Activated CD4-positive, alpha-beta T cell treated with anti-CD3 and anti-CD28 coated beads, Interleukin-2, amount 10 ng/mL, durations not matched to agents 24 days and 14 days (primary cell): ENCODE results near the gene PPM1G. TPM values are rescaled to one million over a fixed set of nuclear protein-coding genes. Genes with fewer than 3 reads are reported as not detected.

Source experiments
- DNase-seq: peaks from one replicate; pipeline ENCODE4 v3.0.0; 2022
- H3K27ac Mint-ChIP-seq: one replicate; pipeline ENCODE4 v1.8.0; 2022; ENCODE audit warnings: mild to moderate bottlenecking, mixed read lengths
- H3K27me3 Mint-ChIP-seq: one replicate; pipeline ENCODE4 v1.8.0; 2022; ENCODE audit warnings: mixed read lengths
- H3K36me3 Mint-ChIP-seq: one replicate; pipeline ENCODE4 v1.8.0; 2022; ENCODE audit warnings: low read depth, mild to moderate bottlenecking, mixed read lengths
- H3K4me1 Mint-ChIP-seq: one replicate; pipeline ENCODE4 v1.8.0; 2021; ENCODE audit warnings: mixed read lengths
- H3K4me3 Mint-ChIP-seq: one replicate; pipeline ENCODE4 v1.8.0; 2022; ENCODE audit warnings: mild to moderate bottlenecking, moderate library complexity, mixed read lengths
- H3K9me3 Mint-ChIP-seq: one replicate; pipeline ENCODE4 v1.8.0; 2021; ENCODE audit warnings: mixed read lengths
- intact Hi-C: fragments of 100-400 bp; cut with micrococcal nuclease; formaldehyde crosslinking; loops from one replicate; pipeline ENCODE4 v1.15.1; 2023
- total RNA-seq: library from RNA; stranded (reverse); gene quantifications from 2 replicates; pipeline ENCODE4 v1.2.3, GENCODE V29; 2022

Gene PPM1G
- total RNA-seq, 1 donor from 2014 or later, result 165 TPM

DNA sequence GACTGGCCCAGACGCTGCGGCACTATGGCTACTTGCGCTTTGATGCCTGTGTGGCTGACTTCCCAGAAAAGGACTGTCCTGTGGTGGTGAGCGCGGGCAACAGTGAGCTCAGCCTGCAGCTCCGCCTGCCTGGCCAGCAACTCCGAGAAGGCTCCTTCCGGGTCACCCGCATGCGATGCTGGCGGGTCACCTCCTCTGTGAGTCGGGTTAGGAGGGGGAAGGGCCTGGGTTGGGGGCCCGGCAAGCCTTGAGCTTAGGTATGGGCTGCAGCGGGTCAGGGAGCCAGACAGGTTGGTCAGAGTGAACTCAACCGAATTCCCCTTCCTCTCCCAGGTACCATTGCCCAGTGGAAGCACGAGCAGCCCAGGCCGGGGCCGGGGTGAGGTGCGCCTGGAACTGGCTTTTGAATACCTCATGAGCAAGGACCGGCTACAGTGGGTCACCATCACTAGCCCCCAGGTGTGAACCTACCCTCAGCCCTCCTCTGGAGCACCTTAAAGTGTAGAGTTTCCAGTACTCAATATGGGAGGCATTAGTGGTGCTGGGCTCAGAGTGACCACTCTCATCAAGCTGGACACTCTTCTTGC, 33.8 kb downstream of the PPM1G start:
- peaks cover 68% of the 10 kb centered on the region for H3K36me3 Mint-ChIP-seq
- no peaks in the 10 kb centered on the region for H3K9me3 Mint-ChIP-seq
- no peaks in the 10 kb centered on the region for H3K27me3 Mint-ChIP-seq
- peaks cover 33% of the 10 kb centered on the region for H3K4me1 Mint-ChIP-seq
- intact Hi-C loops, result no loop called here
- H3K27ac Mint-ChIP-seq, result peak overlapping the region; percentile 34
- H3K4me3 Mint-ChIP-seq, result no peak overlapping the region
- no peak for DNase-seq

DNA sequence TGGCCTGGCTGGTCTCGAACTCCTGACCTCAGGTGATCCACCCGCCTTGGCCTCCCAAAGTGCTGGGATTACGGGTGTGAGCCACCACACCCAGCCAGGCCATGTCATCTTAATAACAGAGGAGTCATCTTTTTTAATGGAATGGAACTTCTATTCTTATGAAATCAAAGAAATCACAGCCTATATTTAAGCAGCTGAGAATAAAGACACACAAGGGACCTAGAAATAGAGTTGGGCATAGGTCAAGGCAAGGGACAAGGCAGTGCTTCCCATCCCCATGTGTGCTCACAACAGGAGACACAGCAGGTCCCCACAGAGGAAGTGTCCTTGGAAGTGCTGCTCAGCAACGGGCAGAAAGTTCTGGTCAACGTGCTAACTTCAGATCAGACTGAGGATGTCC, 35.8 kb downstream of the PPM1G start:
- H3K27ac Mint-ChIP-seq, result no peak overlapping the region
- no peak overlapping the region for H3K4me3 Mint-ChIP-seq
- H3K9me3 Mint-ChIP-seq, result no peaks in the 10 kb centered on the region
- peaks cover 29% of the 10 kb centered on the region for H3K4me1 Mint-ChIP-seq
- H3K27me3 Mint-ChIP-seq, result no peaks in the 10 kb centered on the region
- intact Hi-C loops, result loop anchor here (5.0 kb wide), 1 partner anchor 289 kb away; the partner anchor contains the start of genes SLC4A1AP and SUPT7L
- peaks cover 64% of the 10 kb centered on the region for H3K36me3 Mint-ChIP-seq
- no peak for DNase-seq

DNA sequence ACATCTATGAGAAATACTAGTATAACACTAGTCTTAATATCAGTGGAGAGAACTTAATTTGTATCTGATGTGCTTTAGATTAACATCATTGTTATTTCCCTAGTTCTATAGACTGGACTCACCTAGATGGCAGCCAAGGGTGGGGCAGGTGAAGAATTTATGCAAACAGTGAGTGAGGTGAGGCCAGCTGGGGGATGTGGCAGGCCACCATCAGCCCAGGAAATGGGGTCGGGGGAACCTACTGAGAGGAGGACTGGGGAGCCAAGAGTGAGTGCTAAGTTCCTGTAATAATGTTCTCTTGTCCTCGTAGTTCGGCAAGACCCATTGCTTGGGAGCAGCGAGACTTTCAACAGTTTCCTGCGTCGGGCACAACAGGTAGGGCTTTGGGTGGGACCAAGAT, 36.5 kb downstream of the PPM1G start:
- Mint-ChIP-seq H3K27me3 (no peaks in the 10 kb centered on the region), H3K9me3 (no peaks in the 10 kb centered on the region), H3K36me3 (peaks cover 65% of the 10 kb centered on the region), H3K4me3 (peak overlapping the region; percentile 86), H3K27ac (peak overlapping the region; percentile 22), H3K4me1 (peaks cover 32% of the 10 kb centered on the region)
- DNase-seq, result no peak
- intact Hi-C loops, result loop anchor here (5.0 kb wide), 1 partner anchor 289 kb away; the partner anchor contains the start of genes SLC4A1AP and SUPT7L

DNA sequence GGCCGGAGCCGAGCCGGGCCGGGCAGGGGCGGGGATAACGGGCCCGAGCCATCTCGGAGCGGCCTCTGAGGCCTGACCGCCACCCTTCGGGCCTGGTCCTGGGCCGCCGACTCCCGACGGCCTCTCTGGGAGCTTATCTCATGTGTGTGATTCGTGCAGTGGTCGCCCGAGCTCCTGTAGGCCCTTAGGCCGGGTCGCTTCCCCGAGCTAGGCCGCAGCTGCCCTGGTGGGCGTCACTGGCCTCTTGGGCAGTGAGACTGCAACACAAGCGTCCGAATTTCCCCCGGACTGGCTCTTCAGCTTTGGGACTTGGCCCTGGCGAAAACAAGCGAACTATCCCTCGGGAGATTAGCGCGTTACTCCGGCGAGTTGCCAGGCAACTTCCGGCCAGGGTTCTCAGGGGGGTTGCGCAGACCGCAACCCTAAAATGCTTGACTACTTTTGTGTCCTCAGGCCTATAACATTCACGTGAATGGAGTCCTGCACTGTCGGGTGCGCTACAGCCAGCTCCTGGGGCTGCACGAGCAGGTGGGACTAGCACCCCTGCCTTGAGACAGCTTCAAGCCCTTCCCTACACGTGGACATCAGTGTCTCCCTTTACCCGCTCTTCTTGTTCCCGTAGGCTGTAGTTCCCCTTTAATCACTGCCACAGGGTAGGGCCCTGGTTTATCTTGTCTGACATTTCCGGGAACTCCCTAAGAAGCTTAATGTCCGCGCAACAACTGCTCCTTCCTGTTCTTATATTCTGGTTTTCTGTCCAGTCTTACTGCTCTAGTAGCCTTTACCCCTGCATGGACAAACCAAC, 38.4 kb downstream of the PPM1G start:
- Mint-ChIP-seq H3K4me3 (peak overlapping the region; percentile 86), H3K9me3 (no peaks in the 10 kb centered on the region), H3K36me3 (peaks cover 66% of the 10 kb centered on the region), H3K27me3 (no peaks in the 10 kb centered on the region), H3K27ac (peak overlapping the region; percentile 98), H3K4me1 (peaks cover 35% of the 10 kb centered on the region)
- intact Hi-C loops, result loop anchor here (1.0 to 5.0 kb wide), 9 partner anchors 9 to 291 kb away; partner anchors contain the start of genes CCDC121, GPN1, GTF3C2 and IFT172
- DNase-seq, result peak; percentile 80

DNA sequence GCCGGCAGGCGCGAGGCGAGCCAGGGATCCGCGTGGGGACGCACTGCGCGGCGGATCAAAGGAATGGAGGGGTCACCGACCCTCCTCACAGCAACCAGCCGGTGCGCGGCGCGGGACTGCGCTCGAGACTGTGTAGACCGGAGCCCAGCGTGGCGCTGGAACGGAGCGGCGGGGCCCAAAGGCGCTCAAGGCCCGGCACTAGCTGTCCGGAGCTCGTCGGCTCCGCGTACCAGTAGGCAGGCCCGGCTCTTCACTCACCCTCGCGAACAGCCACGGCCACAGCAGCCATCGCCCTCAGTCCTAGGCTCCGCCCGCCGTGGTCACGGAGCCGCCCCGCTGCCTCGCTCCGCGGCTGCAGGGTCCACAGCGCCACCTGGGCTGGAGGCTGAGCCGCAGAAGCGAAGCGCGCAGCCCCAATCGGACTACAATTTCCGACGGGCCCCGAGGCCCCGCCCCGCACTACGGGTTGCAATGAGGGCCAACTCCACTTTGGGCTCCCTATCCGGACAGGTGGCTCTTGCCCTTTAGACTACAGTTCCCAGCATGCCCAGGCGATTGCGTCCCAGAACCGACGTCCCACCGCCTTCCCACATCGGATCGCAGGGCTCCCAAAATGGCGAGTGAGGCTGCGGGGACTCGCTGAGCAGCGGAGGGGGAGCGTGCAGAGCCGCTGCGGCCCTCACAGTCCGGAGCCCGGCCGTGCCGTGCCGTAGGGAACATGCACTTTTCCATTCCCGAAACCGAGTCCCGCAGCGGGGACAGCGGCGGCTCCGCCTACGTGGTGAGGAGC, 39.2 kb downstream of the PPM1G start, which contains the start of the genes EIF2B4 and SNX17:
Gene EIF2B4, minus strand, starts transcription at position 313 of the 790 bp plus-strand sequence. Its CDS starts 24 bp downstream, at position 289.
Gene SNX17, plus strand, starts transcription at position 591 of the 790 bp plus-strand sequence. Its CDS starts 128 bp downstream, at position 719.
- Mint-ChIP-seq H3K4me1 (peaks cover 34% of the 10 kb centered on the region), H3K4me3 (peak within 1 kb of the TSS; percentile 86), H3K27me3 (no peaks in the 10 kb centered on the region), H3K36me3 (peaks cover 64% of the 10 kb centered on the region), H3K27ac (peak within 1 kb of the TSS; percentile 98), H3K9me3 (no peaks in the 10 kb centered on the region)
- DNase-seq, result peak; percentile 100
- intact Hi-C loops, result loop anchor here (1.0 to 5.0 kb wide), 9 partner anchors 10 to 292 kb away; partner anchors contain the start of genes CCDC121, GPN1, GTF3C2 and IFT172

DNA sequence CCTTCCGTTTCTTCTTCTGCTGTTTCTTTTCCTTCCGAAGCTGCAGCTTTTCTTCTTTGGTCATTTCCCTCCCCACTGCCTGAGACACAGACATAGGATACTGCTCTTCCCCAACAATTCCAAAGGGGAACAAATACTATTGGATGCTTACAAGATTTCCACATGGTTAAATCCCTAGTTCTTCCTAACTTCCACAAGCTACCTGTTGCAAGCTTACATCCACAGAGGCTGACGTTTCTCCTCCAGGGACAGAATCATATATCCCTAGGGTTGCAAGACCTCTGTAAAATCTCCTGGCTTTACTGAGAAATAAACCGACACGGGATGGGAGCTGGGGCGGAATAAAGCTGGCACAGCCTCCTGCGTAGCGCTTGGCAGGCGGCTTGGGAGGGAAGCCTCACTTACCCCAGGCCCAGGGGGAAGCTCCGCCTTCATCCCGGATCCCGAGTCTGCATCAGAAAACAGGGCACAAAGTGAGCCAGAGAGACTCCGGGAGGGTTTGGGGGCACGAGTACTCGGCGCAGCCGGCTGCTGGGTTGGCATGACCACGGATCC, 39.8 kb downstream of the PPM1G start:
- Mint-ChIP-seq H3K9me3 (no peaks in the 10 kb centered on the region), H3K36me3 (peaks cover 61% of the 10 kb centered on the region), H3K4me3 (peak overlapping the region; percentile 86), H3K27me3 (no peaks in the 10 kb centered on the region), H3K27ac (peak overlapping the region; percentile 91), H3K4me1 (peaks cover 35% of the 10 kb centered on the region)
- no peak for DNase-seq
- intact Hi-C loops, result loop anchor here (1.0 to 5.0 kb wide), 9 partner anchors 11 to 293 kb away; partner anchors contain the start of genes CCDC121, GPN1, GTF3C2 and IFT172

DNA sequence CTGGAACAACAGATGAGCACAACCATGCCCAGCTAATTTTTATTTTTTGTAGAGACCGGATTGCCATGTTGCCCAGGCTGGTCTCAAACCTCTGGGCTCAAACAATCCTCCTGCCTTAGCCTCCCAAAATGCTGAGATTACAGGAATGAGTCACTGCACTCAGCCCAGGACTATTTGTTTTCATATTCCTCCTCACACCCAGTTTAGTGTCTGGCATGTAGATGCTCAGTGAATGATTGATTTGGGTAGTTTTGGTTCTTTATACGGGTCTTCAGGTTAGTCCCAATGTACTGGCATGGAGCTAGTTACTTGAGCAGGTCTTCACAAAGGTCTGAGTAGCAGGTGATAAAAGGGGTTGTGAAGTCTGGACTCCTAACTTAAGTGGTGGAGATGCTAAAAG, 45.5 kb downstream of the PPM1G start:
- intact Hi-C loops, result no loop called here
- H3K4me1 Mint-ChIP-seq, result peaks cover 16% of the 10 kb centered on the region
- peak overlapping the region; percentile 62 for H3K27ac Mint-ChIP-seq
- no peak for DNase-seq
- no peak overlapping the region for H3K4me3 Mint-ChIP-seq
- H3K9me3 Mint-ChIP-seq, result no peaks in the 10 kb centered on the region
- no peaks in the 10 kb centered on the region for H3K27me3 Mint-ChIP-seq
- peaks cover 54% of the 10 kb centered on the region for H3K36me3 Mint-ChIP-seq

DNA sequence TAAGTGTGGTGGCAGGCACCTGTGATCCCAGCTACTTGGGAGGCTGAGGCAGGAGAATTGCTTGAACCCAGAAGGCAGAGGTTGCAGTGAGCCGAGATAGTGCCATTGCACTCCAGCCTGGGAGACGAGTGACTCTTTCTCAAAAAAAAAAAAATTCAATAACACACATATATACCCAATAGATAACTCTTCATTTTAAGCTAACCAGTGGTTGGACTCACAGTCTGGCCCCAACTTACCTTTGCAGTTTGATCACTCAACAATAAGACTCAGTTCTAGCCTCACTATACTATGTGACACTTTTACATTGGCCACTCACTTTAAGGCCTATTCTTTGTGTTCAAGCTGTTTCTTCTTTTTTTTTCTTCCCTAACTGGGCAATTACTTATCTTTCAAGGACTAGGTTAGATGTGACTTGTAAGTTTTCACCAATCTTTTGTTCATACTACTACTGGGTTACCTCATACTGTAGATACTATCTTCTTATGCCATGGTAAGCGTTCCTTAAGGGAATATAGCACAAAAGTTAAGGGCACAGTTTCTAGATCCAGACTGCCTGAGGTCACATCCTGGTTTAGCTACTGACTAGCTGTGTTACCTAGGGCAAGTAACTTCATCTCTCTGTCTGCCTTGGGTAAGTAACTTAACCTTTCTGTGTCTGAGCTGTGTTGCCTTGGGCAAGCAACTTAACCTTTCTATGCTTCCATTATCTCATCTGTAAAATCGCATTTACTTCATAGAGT, 46.5 kb downstream of the PPM1G start:
- H3K27me3 Mint-ChIP-seq, result no peaks in the 10 kb centered on the region
- H3K36me3 Mint-ChIP-seq, result peaks cover 54% of the 10 kb centered on the region
- DNase-seq, result no peak
- H3K4me3 Mint-ChIP-seq, result no peak overlapping the region
- H3K27ac Mint-ChIP-seq, result no peak overlapping the region
- intact Hi-C loops, result no loop called here
- no peaks in the 10 kb centered on the region for H3K9me3 Mint-ChIP-seq
- peaks cover 19% of the 10 kb centered on the region for H3K4me1 Mint-ChIP-seq

DNA sequence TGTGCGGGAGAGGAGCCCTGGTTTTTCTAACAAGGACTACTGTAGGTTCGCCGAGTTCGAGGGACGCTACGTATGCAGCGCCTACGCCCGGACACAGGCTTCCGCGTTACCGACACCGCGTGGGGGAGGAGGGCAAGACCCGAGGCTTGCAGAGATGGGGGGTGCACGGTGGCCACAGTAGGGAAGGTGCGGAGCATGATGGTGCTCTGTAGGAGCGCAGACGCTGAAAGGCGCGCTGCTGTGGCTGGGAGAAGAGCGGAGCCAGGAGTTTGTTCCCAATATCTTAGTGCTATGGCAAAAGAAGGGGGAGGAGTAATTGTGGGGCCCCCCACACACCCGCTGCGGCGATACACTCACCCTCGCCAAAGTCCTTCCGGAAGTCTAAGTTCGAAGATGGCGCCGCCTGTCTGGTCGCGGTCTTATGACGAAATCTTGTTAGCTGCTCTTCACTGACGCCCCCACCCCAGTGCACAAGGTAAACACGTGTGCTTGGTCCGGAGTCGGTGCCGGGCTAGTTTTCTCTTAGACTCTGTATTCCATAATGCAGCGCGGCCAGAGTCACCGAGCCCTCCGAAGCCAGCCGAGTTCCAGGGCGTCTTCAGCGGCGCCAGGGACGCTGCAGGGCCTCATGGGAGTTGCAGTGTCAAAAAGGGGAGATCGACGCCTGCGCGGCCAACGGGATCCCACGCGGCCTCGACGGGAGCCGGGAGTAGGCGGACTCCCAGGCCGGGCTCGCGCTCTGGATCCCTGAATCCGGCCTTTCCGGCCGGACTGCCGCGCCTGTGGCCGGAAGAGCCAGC, 52.8 kb downstream of the PPM1G start, which contains the start of gene GTF3C2:
Gene GTF3C2, minus strand, starts transcription at position 383 of the 800 bp plus-strand sequence. CDS start 13,210 bp downstream, outside the sequence.
- peaks cover 29% of the 10 kb centered on the region for H3K36me3 Mint-ChIP-seq
- H3K27me3 Mint-ChIP-seq, result peaks cover 2% of the 10 kb centered on the region
- H3K4me3 Mint-ChIP-seq, result peak within 1 kb of the TSS; percentile 99
- peak within 1 kb of the TSS; percentile 100 for H3K27ac Mint-ChIP-seq
- peaks cover 42% of the 10 kb centered on the region for H3K4me1 Mint-ChIP-seq
- DNase-seq, result peak; percentile 97
- intact Hi-C loops, result loop anchor here (1.0 to 5.0 kb wide), 9 partner anchors 14 to 324 kb away; partner anchors contain the start of genes CAD, CCDC121, EIF2B4 and GPN1
- no peaks in the 10 kb centered on the region for H3K9me3 Mint-ChIP-seq

DNA sequence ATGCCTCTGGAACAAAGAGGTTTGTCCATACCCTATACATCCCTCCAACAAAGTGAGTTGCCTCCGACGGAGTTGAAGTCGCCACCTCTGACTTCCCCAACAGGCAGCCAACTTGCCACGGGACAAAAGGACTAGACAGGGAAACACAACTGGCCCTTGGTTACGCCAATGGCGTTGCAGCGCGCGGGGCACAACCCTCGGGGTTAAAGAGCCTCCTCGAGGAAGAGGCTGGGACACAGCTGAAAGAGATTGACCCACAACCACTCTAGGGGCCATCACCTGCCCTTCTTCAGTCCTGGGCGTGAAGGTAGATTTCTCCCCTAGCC, 53.4 kb downstream of the PPM1G start:
- intact Hi-C loops, result loop anchor here (1.0 to 5.0 kb wide), 9 partner anchors 14 to 323 kb away; partner anchors contain the start of genes CAD, CCDC121, EIF2B4 and GPN1
- H3K9me3 Mint-ChIP-seq, result no peaks in the 10 kb centered on the region
- peak overlapping the region; percentile 99 for H3K4me3 Mint-ChIP-seq
- H3K36me3 Mint-ChIP-seq, result peaks cover 28% of the 10 kb centered on the region
- H3K4me1 Mint-ChIP-seq, result peaks cover 45% of the 10 kb centered on the region
- H3K27me3 Mint-ChIP-seq, result peaks cover 2% of the 10 kb centered on the region
- H3K27ac Mint-ChIP-seq, result peak overlapping the region; percentile 100
- DNase-seq, result peak; percentile 88

DNA sequence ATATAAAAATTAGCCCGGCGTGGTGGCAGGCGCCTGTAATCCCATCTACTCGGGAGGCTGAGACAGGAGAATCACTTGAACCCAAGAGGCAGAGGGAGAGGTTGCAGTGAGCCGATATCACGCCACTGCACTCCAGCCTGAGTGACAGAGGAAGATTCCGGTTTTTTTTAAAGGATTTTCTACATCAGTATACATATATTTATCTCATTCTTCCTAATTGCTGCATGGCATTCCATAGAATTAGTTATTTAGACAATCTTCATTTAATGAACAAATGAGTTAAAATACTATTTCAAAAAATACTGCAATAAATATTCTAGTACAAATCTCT, 54.8 kb downstream of the PPM1G start:
- H3K9me3 Mint-ChIP-seq, result no peaks in the 10 kb centered on the region
- DNase-seq, result no peak
- H3K4me1 Mint-ChIP-seq, result peaks cover 48% of the 10 kb centered on the region
- intact Hi-C loops, result no loop called here
- peak overlapping the region; percentile 60 for H3K4me3 Mint-ChIP-seq
- peaks cover 27% of the 10 kb centered on the region for H3K36me3 Mint-ChIP-seq
- peaks cover 2% of the 10 kb centered on the region for H3K27me3 Mint-ChIP-seq
- H3K27ac Mint-ChIP-seq, result no peak overlapping the region
